Suprapubic skin (tissue), 3 donors: ENCODE results near the gene PCDH15.

Experiments used
- EP300 ChIP-seq: sonication (generic); formaldehyde crosslinking; IDR thresholded peaks from one replicate; pipeline ENCODE4 v1.6.1; 2017; ENCODE audit warnings: antibody characterized with exemption
- POLR2A ChIP-seq, 2 donors: fragments of 450-650 bp; IDR thresholded peaks; one replicate each; pipeline ENCODE4 v1.6.1; 2017; ENCODE audit warnings: antibody characterized with exemption in 2 of 2, mild to moderate bottlenecking in 2 of 2, moderate library complexity in 2 of 2
- TF ChIP-seq, protein P1 (sequence below), 2 donors: fragments of 200-600 bp in 1 of 2; fragments of 450-650 bp in 1 of 2; sonication (generic) in 1 of 2; IDR thresholded peaks; one replicate each; pipeline ENCODE4 v1.5.1; 2016 to 2019; ENCODE audit warnings: antibody characterized with exemption in 2 of 2, mild to moderate bottlenecking in 1 of 2, moderate library complexity in 1 of 2

GRCh38 chr10:54444170-54444569 is 356.9 kb downstream of the PCDH15 start:
- TF ChIP-seq, protein P1, sequence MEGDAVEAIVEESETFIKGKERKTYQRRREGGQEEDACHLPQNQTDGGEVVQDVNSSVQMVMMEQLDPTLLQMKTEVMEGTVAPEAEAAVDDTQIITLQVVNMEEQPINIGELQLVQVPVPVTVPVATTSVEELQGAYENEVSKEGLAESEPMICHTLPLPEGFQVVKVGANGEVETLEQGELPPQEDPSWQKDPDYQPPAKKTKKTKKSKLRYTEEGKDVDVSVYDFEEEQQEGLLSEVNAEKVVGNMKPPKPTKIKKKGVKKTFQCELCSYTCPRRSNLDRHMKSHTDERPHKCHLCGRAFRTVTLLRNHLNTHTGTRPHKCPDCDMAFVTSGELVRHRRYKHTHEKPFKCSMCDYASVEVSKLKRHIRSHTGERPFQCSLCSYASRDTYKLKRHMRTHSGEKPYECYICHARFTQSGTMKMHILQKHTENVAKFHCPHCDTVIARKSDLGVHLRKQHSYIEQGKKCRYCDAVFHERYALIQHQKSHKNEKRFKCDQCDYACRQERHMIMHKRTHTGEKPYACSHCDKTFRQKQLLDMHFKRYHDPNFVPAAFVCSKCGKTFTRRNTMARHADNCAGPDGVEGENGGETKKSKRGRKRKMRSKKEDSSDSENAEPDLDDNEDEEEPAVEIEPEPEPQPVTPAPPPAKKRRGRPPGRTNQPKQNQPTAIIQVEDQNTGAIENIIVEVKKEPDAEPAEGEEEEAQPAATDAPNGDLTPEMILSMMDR (IDR thresholded peaks at IDR 0.05) = no peak
- no peak for TF ChIP-seq POLR2A (IDR thresholded peaks at IDR 0.05)
- TF ChIP-seq EP300 = no peak
